ENCODE measurements around the gene FBXO11. TPM values are rescaled to one million over a fixed set of nuclear protein-coding genes. Genes with fewer than 3 reads are reported as not detected.

FBXO11 gene
- total RNA-seq, 1 donor from 2014 or later: 89.1 TPM

DNA sequence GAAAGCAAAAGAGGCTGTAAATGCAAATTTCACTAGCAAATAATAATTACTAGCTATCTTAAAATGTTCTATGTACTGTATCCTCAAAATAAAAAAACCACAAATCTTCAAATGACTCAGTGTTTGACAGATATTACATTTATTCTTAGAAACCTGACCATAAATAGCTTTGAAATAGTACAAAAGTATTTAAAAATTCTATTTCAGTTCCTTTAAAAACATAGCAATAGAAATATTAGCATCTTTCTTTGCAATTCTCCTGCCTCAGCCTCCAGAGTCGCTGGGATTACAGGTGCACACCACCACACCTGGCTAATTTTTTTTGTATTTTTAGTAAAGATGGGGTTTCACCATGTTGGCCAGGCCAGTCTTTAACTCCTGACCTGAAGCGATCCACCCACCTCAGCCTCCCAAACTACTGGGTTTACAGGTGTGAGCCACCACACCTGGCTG lies 72.8 kb downstream of the FBXO11 start:
- no peaks in the 10 kb centered on the region for H3K9me3 Mint-ChIP-seq

GRCh38 chr2:47822518-47822917 lies 83.8 kb downstream of the FBXO11 start:
- CTCF ChIA-PET: no interaction called here
- Mint-ChIP-seq H3K4me1 (no peaks in the 10 kb centered on the region), H3K4me3 (no peak overlapping the region), H3K9me3 (no peaks in the 10 kb centered on the region), H3K36me3 (ENCODE audit: low read depth) (peaks cover 73% of the 10 kb centered on the region), H3K27ac (no peak overlapping the region), H3K27me3 (no peaks in the 10 kb centered on the region)
- no peak for ATAC-seq (ENCODE audit: low read depth)
- POLR2A ChIA-PET: no interaction called here
- no peak for DNase-seq
- intact Hi-C loops (cut with micrococcal nuclease): no loop called here
- TF ChIP-seq, protein P1, sequence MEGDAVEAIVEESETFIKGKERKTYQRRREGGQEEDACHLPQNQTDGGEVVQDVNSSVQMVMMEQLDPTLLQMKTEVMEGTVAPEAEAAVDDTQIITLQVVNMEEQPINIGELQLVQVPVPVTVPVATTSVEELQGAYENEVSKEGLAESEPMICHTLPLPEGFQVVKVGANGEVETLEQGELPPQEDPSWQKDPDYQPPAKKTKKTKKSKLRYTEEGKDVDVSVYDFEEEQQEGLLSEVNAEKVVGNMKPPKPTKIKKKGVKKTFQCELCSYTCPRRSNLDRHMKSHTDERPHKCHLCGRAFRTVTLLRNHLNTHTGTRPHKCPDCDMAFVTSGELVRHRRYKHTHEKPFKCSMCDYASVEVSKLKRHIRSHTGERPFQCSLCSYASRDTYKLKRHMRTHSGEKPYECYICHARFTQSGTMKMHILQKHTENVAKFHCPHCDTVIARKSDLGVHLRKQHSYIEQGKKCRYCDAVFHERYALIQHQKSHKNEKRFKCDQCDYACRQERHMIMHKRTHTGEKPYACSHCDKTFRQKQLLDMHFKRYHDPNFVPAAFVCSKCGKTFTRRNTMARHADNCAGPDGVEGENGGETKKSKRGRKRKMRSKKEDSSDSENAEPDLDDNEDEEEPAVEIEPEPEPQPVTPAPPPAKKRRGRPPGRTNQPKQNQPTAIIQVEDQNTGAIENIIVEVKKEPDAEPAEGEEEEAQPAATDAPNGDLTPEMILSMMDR (IDR thresholded peaks at IDR 0.05): no peak

More for the DNA sequence above, 72.8 kb downstream of the FBXO11 start:
- ChIA-PET POLR2A (interaction anchor here (1.3 kb wide), 1 partner anchor 73 kb away, joined by 3 read pairs; no protein-coding TSS in a partner anchor), CTCF (interaction anchor here (1.4 kb wide), 1 partner anchor 589 kb away, joined by 3 read pairs; no protein-coding TSS in a partner anchor)
- TF ChIP-seq, protein P1 (IDR thresholded peaks at IDR 0.05): no peak
- Mint-ChIP-seq H3K27ac (no peak overlapping the region), H3K27me3 (no peaks in the 10 kb centered on the region), H3K36me3 (ENCODE audit: low read depth) (peaks cover 70% of the 10 kb centered on the region), H3K4me3 (no peak overlapping the region), H3K4me1 (no peaks in the 10 kb centered on the region)
- intact Hi-C loops (cut with micrococcal nuclease): loop anchor here (2.0 kb wide), 1 partner anchor 73 kb away; the partner anchor contains the start of gene FBXO11
- no peak for DNase-seq
- peak; percentile 18 for ATAC-seq (ENCODE audit: low read depth)

DNA sequence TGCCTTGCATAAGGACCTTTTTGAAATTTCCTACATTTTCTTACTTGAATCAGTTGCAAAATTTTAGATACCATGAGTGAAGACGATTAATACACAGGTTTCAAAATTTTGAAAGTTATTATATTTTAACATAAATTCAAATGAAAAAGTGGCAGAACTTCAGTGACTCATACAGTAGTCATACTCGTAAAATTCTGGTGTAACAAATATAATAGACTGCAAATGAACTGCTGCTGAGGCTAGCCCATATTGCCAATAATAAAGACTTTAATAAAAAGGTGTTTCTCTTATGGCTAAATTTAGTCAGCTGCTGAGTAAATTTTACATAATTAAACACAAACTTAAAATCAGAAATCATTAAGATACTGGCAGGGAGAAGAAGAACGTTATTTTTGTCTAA lies 86.5 kb downstream of the FBXO11 start:
- TF ChIP-seq, protein P1 (IDR thresholded peaks at IDR 0.05): no peak
- Mint-ChIP-seq H3K36me3 (ENCODE audit: low read depth) (peaks cover 81% of the 10 kb centered on the region), H3K4me3 (no peak overlapping the region)

GRCh38 chr2:47818777-47819176 lies 87.5 kb downstream of the FBXO11 start:
- ChIA-PET POLR2A (interaction anchor here (0.7 kb wide), 1 partner anchor 11 kb away, joined by 7 read pairs; no protein-coding TSS in a partner anchor), CTCF (interaction anchor here (0.7 to 1.0 kb wide), 2 partner anchors 51 to 295 kb away, joined by 3 read pairs; no protein-coding TSS in a partner anchor)
- no peaks in the 10 kb centered on the region for H3K27me3 Mint-ChIP-seq
- intact Hi-C loops (cut with micrococcal nuclease): loop anchor here (5.0 kb wide), 1 partner anchor 36 kb away; the partner anchor contains the start of gene MSH6
- no peak for DNase-seq
- ATAC-seq (ENCODE audit: low read depth): no peak
- H3K4me1 Mint-ChIP-seq: peaks cover 18% of the 10 kb centered on the region
- H3K27ac Mint-ChIP-seq: no peak overlapping the region
- peaks cover 83% of the 10 kb centered on the region for H3K36me3 Mint-ChIP-seq (ENCODE audit: low read depth)
- no peak overlapping the region for H3K4me3 Mint-ChIP-seq
- H3K9me3 Mint-ChIP-seq: no peaks in the 10 kb centered on the region
- TF ChIP-seq, protein P1 (IDR thresholded peaks at IDR 0.05): no peak

More for the DNA sequence above, 86.5 kb downstream of the FBXO11 start:
- Mint-ChIP-seq H3K4me1 (peaks cover 18% of the 10 kb centered on the region), H3K27ac (no peak overlapping the region), H3K27me3 (no peaks in the 10 kb centered on the region), H3K9me3 (no peaks in the 10 kb centered on the region)
- DNase-seq: no peak
- no peak for ATAC-seq (ENCODE audit: low read depth)
- intact Hi-C loops (cut with micrococcal nuclease): loop anchor here (5.0 kb wide), 1 partner anchor 38 kb away; the partner anchor contains the start of gene MSH6
- CTCF ChIA-PET: no interaction called here
- POLR2A ChIA-PET: no interaction called here

- peaks cover 92% of the 10 kb centered on the region for H3K36me3 Mint-ChIP-seq (ENCODE audit: low read depth)
Measured at GRCh38 chr2:47815764-47816163, 90.5 kb downstream of the FBXO11 start.

More at GRCh38 chr2:47815764-47816163, 90.5 kb downstream of the FBXO11 start:
- POLR2A ChIA-PET: interaction anchor here (0.6 to 0.8 kb wide), 2 partner anchors 84 to 90 kb away, joined by 3 to 5 read pairs; no protein-coding TSS in a partner anchor
- CTCF ChIA-PET: no interaction called here
- intact Hi-C loops (cut with micrococcal nuclease): loop anchor here (1.0 to 5.0 kb wide), 2 partner anchors 33 to 291 kb away; partner anchors contain the start of gene MSH6
- no peaks in the 10 kb centered on the region for H3K27me3 Mint-ChIP-seq
- H3K9me3 Mint-ChIP-seq: no peaks in the 10 kb centered on the region
- H3K4me3 Mint-ChIP-seq: no peak overlapping the region
- TF ChIP-seq, protein P1 (IDR thresholded peaks at IDR 0.05): no peak
- H3K27ac Mint-ChIP-seq: peak overlapping the region; percentile 69
- ATAC-seq (ENCODE audit: low read depth): peak; percentile 91
- H3K4me1 Mint-ChIP-seq: peaks cover 18% of the 10 kb centered on the region
- no peak for DNase-seq

Measured in activated B cell treated with CpG ODN at 0.5 μM for 24 hours (primary cell).